GM19351 (cell line): ENCODE measurements around the gene RELL1.

Experiments
- ATAC-seq: cut with Tn5 transposase; IDR thresholded peaks from one replicate; pipeline ENCODE4 v1.9.1; 2021; ENCODE audit warnings: mild to moderate bottlenecking, moderate library complexity; ENCODE audit not compliant: unreplicated experiment

Gene RELL1

DNA sequence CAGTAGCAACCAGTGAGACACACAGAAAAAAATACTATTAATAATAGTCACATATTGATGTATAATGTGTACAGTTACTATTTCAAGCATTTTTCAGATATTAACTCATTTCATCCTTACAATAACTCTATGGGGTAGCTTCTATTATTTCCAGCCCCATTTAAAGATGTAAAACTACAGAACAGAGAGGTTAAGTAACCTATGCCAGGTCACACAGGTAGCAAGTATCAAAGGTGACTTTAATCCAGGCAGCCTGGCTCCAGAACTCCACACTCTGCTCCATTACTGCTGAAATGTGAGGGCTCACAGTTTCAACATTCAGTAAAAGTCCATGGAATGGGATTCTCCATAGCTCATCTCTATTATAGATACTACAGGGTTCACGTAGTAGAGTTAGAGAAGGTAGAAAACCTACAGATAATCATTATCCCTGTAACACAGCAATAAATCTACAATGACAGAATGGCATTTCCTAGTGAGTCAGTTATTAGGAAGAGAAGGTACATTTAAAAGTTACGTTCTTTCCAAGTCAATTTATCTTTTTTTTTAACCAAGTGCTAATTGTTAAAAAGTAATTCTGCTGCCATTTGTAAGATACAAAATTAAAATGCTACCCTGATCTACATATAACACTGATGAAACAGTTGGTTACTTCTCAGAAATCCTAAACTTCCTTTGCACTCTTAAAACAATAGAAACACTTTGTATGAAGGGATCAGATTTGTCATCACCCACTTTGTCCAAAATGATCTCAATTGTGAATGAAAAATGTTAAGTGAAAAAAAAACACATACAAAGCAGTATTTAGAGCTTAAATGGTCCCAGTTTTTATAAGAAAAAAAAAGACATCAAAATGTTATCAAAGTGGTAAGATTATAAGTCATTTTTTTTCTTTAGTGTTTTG, 18.7 kb downstream of the RELL1 start:
- no peak for ATAC-seq

GRCh38 chr4:37666625-37667071, 19.5 kb downstream of the RELL1 start:
- no peak for ATAC-seq

GRCh38 chr4:37665333-37666320, 20.5 kb downstream of the RELL1 start:
- no peak for ATAC-seq

GRCh38 chr4:37664696-37665095, 21.5 kb downstream of the RELL1 start:
- no peak for ATAC-seq

- ATAC-seq = no peak
Observed at GRCh38 chr4:37663552-37663951, 22.6 kb downstream of the RELL1 start.

DNA sequence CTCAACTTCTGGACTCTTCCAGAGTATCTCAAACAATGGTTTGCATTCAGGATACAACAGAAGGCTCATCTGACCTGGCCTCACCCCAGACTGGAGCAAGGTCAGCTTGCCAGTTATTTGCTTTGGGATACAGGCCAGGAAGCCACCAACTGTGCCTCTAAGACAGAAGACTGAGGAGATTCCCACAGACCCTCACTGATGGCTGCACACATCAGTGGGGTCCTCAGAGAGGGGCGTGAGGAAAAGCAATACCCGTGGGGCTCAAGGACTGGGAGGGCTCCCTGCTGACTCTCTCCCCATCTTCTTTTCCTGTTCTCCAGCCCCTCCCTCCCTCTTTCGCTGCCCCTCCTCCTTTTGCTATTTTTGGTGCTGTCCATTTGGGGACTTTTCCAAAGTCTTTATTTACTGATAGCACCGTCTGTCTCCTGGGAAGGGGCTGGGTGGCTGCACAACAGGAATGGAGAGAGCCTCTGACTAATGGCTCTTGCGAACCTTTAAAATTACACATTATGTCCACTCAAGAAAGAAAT, 23.2 kb downstream of the RELL1 start:
- no peak for ATAC-seq

GRCh38 chr4:37662251-37662650, 23.9 kb downstream of the RELL1 start:
- ATAC-seq = no peak

DNA sequence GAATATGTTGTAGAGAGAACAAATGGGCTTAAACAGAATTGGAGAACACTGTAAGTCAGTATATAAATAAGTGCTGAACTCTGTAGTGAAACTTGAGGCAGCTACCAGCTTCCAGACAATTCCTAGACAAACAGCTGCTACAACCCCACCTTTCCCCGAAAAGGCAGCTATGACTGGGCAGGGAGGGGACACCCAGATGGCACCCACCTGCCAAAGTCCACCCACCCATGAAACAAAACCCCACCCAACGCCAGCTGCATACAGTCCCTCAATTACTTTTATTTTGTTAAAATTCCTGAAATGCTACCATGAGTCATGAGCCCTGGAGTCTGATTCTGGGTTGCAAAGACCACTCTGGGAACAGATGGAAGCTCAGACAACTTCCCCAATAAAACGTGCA, 24.4 kb downstream of the RELL1 start:
- no peak for ATAC-seq

DNA sequence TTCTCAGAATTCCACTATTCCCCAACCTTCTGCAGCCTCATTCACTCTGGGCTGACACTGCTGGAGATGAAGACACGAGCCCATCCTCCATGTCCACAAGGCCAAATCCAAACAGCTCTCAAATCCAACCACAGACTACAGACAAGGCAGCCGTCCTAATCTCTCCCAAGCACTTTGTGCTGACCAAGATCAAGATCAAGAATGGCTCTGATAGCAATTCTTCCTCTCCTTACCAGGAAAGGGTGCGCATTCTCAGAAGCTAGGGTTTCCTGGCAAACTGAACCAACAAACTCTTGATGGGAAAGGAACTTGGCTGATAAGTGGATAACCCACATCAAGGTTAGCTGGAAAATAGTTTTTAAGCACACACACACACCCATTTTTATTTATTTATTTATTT, 26.5 kb downstream of the RELL1 start:
- ATAC-seq = no peak

DNA sequence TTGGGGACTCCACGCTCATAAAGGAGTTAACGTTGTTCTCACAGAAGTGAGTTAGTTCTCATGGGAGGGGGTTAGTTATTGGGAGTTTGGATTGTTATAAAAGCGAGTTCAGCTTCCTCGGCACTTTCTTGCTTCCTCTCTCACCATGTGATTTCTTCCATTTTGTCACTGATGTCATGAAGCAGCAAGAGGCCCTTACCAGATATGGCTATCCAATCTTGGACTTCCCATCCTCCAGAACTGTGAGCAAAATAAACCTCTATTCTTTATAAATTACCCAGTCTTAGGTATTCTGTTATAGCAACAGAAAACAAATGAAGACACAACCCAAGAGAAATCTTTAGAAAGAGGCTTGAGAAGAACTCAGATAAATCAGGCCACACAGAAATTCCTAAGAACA, 29.5 kb downstream of the RELL1 start:
- no peak for ATAC-seq

DNA sequence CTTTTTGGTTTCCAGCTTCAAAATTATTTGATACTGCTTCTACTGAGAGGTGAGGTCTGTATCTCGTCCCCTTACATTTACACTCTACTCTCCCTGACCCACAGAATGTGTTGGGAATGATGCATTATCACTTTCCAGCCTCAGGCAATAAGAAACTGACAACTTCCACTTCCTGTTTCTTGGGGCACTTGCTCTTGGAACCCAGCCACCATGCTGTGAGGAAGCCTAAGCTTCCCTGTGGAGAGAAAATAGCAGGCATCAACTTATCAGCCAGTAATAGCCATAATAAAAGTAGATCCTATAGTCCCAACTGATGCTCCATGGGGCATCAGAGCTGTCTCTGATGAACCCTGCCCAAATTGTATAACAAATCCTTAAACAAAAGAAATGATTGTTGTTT, 32.6 kb downstream of the RELL1 start:
- no peak for ATAC-seq

DNA sequence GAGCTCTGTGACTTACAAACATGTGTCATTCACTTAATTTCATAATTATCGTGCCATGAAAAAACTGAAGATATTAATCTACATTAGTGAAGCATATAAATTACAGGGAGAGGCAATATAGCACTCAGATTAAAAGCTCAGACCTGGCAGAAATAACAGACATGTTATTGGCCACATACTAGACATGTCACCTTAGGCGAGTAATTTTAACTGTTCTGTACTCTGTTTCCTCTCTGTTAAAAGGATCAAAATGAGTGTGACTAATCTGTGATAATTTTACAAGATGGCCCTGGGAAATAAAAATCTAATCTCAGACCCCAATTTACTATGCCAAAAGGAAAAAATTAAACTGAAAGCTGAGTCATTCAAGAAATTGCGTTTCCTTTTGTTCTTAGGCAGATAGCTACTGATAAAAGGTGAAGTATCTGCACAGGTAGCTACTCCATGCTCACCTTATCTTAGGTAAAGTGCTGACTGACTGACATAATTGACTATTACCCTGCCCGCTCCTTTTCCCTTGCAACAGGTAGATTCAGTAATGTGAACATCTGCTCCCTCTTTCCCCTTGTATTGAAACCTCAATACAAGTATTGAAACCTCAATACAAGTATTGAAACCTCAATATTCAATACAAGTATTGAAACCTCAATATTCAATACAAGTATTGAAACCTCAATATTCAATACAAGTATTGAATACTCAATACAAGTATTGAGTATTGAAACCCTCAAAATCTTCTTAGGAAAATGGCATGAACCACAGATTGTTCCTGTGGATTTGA, 33.2 kb downstream of the RELL1 start:
- no peak for ATAC-seq

- ATAC-seq = no peak
Observed at GRCh38 chr4:37651781-37652377, 34.3 kb downstream of the RELL1 start.

DNA sequence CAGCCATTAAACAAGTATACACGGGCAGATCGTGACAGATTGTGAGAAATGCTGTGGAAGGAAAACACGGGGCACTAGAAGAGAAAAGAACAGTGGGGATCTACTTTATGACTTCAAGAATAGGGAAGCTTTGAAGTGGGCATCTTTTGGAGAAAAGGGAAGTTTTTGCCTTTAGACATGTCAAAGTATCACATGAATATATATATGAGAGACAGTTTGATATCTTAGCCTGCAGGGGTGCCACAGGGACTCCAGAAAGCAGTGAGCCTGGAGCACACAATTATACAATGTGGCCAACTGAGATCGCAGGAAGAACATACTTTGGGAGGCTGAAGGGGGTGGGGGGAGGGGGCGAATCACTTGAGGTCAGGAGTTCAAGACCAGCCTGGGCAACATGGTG, 35.7 kb downstream of the RELL1 start:
- no peak for ATAC-seq

DNA sequence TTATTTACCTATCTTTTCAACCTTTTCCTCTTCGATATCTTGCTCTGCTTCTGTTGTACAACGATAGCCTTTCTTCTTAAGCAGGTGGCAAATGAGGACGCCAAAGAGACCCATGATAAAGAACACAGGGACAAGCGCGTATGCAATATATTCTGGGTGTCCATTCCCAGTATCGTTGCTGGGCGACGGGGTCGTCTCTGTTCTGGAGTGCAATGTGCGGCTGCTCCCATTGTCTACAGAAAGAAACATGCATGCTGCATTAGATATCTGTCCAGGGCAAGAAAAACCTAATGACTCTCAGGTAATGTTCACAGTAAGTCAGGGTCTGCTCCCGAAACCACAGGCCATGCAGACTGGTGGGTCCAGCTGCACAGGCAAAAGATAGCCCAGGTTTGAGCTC, 36.9 kb downstream of the RELL1 start:
- no peak for ATAC-seq

DNA sequence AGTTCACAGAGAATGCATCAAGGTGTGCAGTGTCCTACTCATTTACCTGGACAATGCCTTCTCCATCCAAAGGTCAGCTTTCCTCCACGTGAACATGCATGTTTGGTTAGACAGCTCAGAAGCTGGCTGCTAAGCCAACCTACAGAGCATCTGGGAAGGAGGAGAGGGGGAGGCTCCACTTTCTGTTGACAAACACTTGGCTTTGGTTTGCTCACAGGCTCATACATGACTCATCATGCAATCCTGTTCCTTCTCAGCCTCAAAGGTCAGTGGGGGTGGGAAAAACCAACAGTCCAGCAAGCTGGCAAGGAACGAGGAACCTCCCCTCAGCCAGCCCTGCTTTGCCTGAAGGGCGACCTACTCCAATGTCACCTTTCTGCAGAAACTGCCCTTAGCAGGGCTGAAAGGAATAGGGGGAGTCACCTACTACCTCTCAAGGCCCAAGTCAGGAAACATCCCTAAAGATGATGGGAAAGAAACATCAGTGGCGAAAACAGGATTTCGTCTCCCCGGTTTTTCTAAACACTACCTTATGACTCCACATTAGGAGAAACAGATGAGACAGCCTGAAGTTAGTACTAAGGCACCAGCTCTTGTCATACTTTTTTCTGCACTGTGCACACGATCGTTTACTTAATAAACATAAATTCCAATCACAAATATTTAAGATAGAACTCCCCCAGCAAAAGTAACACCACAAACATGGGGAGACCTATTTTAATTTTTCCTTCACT, 37.9 kb downstream of the RELL1 start:
- no peak for ATAC-seq

DNA sequence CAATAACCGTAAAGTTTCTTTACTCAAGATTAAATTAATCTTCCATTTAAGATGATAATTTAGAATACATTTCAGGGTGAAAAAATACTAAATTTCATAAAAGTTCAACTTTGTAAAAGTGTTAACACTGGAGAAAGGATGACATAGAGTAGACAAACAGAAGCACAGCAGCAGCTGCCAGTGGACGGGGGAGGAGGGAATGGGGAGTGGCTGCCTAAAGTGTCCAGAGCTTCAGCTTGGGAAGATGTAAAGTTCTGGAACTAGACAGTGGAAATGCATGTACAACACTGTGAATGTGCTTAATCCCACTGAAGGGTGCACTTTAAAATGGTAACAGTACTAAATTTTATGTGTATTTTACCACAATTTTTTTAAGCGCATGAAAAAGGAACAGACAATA, 39.9 kb downstream of the RELL1 start:
- ATAC-seq = no peak

DNA sequence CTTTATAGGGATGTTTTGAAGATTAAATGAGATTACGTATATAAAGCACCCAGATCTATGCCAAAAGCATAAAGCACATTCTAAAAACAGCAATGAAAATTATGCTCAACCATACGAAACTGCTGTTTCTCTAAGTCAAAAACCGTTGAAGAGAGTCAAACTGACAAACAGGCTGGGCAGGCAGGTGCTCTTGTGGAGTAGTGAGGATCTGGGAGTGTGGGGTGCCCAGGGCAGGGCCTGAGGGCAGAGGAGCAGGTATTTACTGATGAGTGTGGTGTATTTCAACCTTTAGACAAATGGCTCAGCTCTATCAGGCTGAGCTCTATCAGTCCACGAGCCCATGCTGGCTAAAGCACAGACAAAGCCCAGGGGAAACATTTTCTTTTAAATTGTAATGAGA, 40.4 kb downstream of the RELL1 start:
- ATAC-seq = no peak

GRCh38 chr4:37644962-37645361, 41.2 kb downstream of the RELL1 start:
- ATAC-seq = no peak
